K562 (cell line): ENCODE data around the gene APEX2. TPM values are rescaled to one million over a fixed set of nuclear protein-coding genes. Genes with fewer than 3 reads are reported as not detected.
A peak's percentile ranks its signal among the peaks of the same experiment; 100 is the strongest.

Source experiments
- CHD2 ChIP-seq: IDR thresholded peaks from 2 replicates; pipeline ENCODE4 v1.6.1; 2011; ENCODE audit warnings: low read depth, low read length
- CSDE1 ChIP-seq, 2 experiments: fragments of 450-650 bp; IDR thresholded peaks; 2 replicates each; pipeline ENCODE4 v1.6.1; 2016; ENCODE audit warnings: mild to moderate bottlenecking in 1 of 2
- EGR1 ChIP-seq: fragments of 450-650 bp; conservative IDR thresholded peaks from 2 replicates; pipeline ENCODE4 v1.6.1; 2017; ENCODE audit warnings: mild to moderate bottlenecking
- FOXK1 ChIP-seq: sonication (generic); formaldehyde crosslinking; IDR thresholded peaks from 2 replicates; pipeline ENCODE4 v1.8.0; 2022; ENCODE audit warnings: missing genetic modification reagents, mild to moderate bottlenecking, borderline replicate concordance
- GATA2 ChIP-seq: sonication (generic); formaldehyde crosslinking; IDR thresholded peaks from 2 replicates; pipeline ENCODE4 v1.4.0; 2020; ENCODE audit warnings: mild to moderate bottlenecking, missing genetic modification reagents
- TAL1 ChIP-seq: fragments of 450-650 bp; IDR thresholded peaks from 2 replicates; pipeline ENCODE4 v1.6.1; 2016; ENCODE audit warnings: mild to moderate bottlenecking
- UBTF ChIP-seq, 2 experiments: IDR thresholded peaks; 2 replicates each; pipeline ENCODE4 v1.6.1; 2012; ENCODE audit warnings: improper control_type of control experiment in 2 of 2, low read depth in 2 of 2, low read length in 2 of 2, borderline replicate concordance in 1 of 2
- ZBTB12 ChIP-seq: fragments of 250-450 bp; sonication (Bioruptor Pico); IDR thresholded peaks from 2 replicates; pipeline ENCODE4 v1.4.0; 2020
- ZNF695 ChIP-seq: fragments of 450-650 bp; formaldehyde crosslinking; IDR thresholded peaks from 2 replicates; pipeline ENCODE4 v1.4.0; 2020; ENCODE audit warnings: mild to moderate bottlenecking, moderate library complexity
- ZNF717 ChIP-seq: fragments of 250-450 bp; sonication (Bioruptor Pico); IDR thresholded peaks from 2 replicates; pipeline ENCODE4 v1.5.0; 2021
- polyA plus RNA-seq, 8 experiments: library from polyadenylated mRNA; depleted of rRNA in 4 of 8; stranded (reverse) in 5 of 8; unstranded in 3 of 8; fragments of >200 nt; fragmentation: Nextera tagmentation in 2 of 8; fragmentation: Illumina TruSeq in 1 of 8; extraction: Ambion mirVana in 2 of 8; extraction: Trizol in 1 of 8; gene quantifications; 2 replicates each; pipeline versions ENCODE4 v1.2.1 to v1.2.3, GENCODE V29; 2011 to 2014; ENCODE audit warnings: inconsistent platforms in 1 of 8, missing spikeins in 1 of 8
- total RNA-seq, 7 experiments: library from RNA; depleted of rRNA in 6 of 7; stranded (reverse); fragments of >200 nt in 6 of 7; fragmentation: Illumina TruSeq in 2 of 7; extraction: Trizol in 2 of 7; gene quantifications; 2 replicates each; pipeline versions ENCODE4 v1.2.1 to v1.2.3, GENCODE V29; 2011 to 2021; ENCODE audit warnings: low replicate concordance in 1 of 7
- TF ChIP-seq, protein P1 (sequence below), 2 experiments: IDR thresholded peaks in 1 of 2; conservative IDR thresholded peaks in 1 of 2; 2 replicates each; pipeline ENCODE4 v1.6.1; 2016; ENCODE audit warnings: low read depth in 2 of 2, mild to moderate bottlenecking in 1 of 2, missing compliant biosample characterization in 1 of 2, missing genetic modification characterization in 1 of 2, moderate library complexity in 1 of 2
- TF ChIP-seq, protein P2 (sequence below): fragments of 250-450 bp; sonication (Bioruptor Pico); IDR thresholded peaks from 2 replicates; pipeline ENCODE4 v1.5.0; 2022; ENCODE audit warnings: mild to moderate bottlenecking
- TF ChIP-seq, protein P3 (sequence below), 2 experiments: fragments of 150-350 bp in 1 of 2; IDR thresholded peaks; 2 replicates each; pipeline ENCODE4 v1.6.1; 2012 to 2016; ENCODE audit warnings: low read depth in 2 of 2, low read length in 2 of 2, mild to moderate bottlenecking in 1 of 2, moderate library complexity in 1 of 2

The APEX2 gene
- total and polyA plus RNA-seq, 9 of the 15 experiments (the other 6 are each of a cell fraction or from before 2014, with no cell fraction given): 9.4 to 34.2 (median 25.9) TPM

GRCh38 chrX:55014897-55015299 lies 14.7 kb downstream of the APEX2 start (continued):
- TF ChIP-seq GATA2: peak; percentile 89
- TF ChIP-seq FOXK1 (CRISPR knock-in tag): no peak
- peak; percentile 82 for TF ChIP-seq EGR1
- TF ChIP-seq ZNF717 (CRISPR knock-in tag): no peak
- no peak for TF ChIP-seq CSDE1 (IDR thresholded peaks at IDR 0.05)
- TF ChIP-seq, protein P1, sequence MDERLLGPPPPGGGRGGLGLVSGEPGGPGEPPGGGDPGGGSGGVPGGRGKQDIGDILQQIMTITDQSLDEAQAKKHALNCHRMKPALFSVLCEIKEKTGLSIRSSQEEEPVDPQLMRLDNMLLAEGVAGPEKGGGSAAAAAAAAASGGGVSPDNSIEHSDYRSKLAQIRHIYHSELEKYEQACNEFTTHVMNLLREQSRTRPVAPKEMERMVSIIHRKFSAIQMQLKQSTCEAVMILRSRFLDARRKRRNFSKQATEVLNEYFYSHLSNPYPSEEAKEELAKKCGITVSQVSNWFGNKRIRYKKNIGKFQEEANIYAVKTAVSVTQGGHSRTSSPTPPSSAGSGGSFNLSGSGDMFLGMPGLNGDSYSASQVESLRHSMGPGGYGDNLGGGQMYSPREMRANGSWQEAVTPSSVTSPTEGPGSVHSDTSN (CRISPR knock-in tag; IDR thresholded peaks at IDR 0.05; ENCODE audit: low read depth): no peak
- TF ChIP-seq, protein P1 (tag; conservative IDR thresholded peaks at IDR 0.05; ENCODE audit: low read depth): peak; percentile 63
- TF ChIP-seq, protein P2, sequence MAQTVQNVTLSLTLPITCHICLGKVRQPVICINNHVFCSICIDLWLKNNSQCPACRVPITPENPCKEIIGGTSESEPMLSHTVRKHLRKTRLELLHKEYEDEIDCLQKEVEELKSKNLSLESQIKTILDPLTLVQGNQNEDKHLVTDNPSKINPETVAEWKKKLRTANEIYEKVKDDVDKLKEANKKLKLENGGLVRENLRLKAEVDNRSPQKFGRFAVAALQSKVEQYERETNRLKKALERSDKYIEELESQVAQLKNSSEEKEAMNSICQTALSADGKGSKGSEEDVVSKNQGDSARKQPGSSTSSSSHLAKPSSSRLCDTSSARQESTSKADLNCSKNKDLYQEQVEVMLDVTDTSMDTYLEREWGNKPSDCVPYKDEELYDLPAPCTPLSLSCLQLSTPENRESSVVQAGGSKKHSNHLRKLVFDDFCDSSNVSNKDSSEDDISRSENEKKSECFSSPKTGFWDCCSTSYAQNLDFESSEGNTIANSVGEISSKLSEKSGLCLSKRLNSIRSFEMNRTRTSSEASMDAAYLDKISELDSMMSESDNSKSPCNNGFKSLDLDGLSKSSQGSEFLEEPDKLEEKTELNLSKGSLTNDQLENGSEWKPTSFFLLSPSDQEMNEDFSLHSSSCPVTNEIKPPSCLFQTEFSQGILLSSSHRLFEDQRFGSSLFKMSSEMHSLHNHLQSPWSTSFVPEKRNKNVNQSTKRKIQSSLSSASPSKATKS (CRISPR knock-in tag): no peak
- TF ChIP-seq, protein P3, sequence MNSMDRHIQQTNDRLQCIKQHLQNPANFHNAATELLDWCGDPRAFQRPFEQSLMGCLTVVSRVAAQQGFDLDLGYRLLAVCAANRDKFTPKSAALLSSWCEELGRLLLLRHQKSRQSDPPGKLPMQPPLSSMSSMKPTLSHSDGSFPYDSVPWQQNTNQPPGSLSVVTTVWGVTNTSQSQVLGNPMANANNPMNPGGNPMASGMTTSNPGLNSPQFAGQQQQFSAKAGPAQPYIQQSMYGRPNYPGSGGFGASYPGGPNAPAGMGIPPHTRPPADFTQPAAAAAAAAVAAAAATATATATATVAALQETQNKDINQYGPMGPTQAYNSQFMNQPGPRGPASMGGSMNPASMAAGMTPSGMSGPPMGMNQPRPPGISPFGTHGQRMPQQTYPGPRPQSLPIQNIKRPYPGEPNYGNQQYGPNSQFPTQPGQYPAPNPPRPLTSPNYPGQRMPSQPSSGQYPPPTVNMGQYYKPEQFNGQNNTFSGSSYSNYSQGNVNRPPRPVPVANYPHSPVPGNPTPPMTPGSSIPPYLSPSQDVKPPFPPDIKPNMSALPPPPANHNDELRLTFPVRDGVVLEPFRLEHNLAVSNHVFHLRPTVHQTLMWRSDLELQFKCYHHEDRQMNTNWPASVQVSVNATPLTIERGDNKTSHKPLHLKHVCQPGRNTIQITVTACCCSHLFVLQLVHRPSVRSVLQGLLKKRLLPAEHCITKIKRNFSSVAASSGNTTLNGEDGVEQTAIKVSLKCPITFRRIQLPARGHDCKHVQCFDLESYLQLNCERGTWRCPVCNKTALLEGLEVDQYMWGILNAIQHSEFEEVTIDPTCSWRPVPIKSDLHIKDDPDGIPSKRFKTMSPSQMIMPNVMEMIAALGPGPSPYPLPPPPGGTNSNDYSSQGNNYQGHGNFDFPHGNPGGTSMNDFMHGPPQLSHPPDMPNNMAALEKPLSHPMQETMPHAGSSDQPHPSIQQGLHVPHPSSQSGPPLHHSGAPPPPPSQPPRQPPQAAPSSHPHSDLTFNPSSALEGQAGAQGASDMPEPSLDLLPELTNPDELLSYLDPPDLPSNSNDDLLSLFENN (IDR thresholded peaks at IDR 0.05; ENCODE audit: low read depth in 2 of 2, low read length in 2 of 2): peak in 1 of 2 experiments; percentile 92; a peak in 2 of 4 replicates
- no peak for TF ChIP-seq UBTF (IDR thresholded peaks at IDR 0.05; ENCODE audit: borderline replicate concordance in 1 of 2, low read depth in 2 of 2, low read length in 2 of 2)
- TF ChIP-seq ZBTB12 (CRISPR knock-in tag): no peak
- no peak for TF ChIP-seq CHD2
- TF ChIP-seq TAL1: peak; percentile 98
- no peak for TF ChIP-seq ZNF695 (CRISPR knock-in tag)
